ENCODE measurements around the gene EPHA4. TPM values are rescaled to one million over a fixed set of nuclear protein-coding genes. Genes with fewer than 3 reads are reported as not detected.

EPHA4 gene
- total and polyA plus RNA-seq, 4 donors: 0.43 to 2.3 (median 1.1) TPM

GRCh38 chr2:221590861-221591365, 18.8 kb upstream of the EPHA4 start:
- no peak overlapping the region for H3K27ac ChIP-seq (ENCODE audit: low read depth in 1 of 2, low read length in 2 of 2)
- DNase-seq (ENCODE audit: low spot score): no peak
- H3K36me3 ChIP-seq (ENCODE audit: control insufficient read depth in 4 of 4, insufficient read depth in 3 of 4, low read depth in 1 of 4, low read length in 3 of 4): no peaks in the 10 kb centered on the region
- WGBS: 38% methylated on average over 4 of the region's 4 CpGs
- H3K4me1 ChIP-seq (ENCODE audit: control insufficient read depth in 4 of 4, insufficient read depth in 4 of 4, low read length in 3 of 4): peaks cover 0 to 3% (median under 1%) of the 10 kb centered on the region in 4 donors
- H3K9me3 ChIP-seq (ENCODE audit: control insufficient read depth in 4 of 4, low read length in 3 of 4): no peaks in the 10 kb centered on the region
- no peak overlapping the region for H3K9ac ChIP-seq (ENCODE audit: low read depth in 1 of 2, low read length in 2 of 2)
- no peak overlapping the region for H3K4me3 ChIP-seq (ENCODE audit: low read depth in 1 of 3, low read length in 3 of 3)
- peaks cover 0 to 12% (median 0%) of the 10 kb centered on the region in 4 donors for H3K27me3 ChIP-seq (ENCODE audit: control insufficient read depth in 4 of 4, insufficient read depth in 4 of 4, low read length in 3 of 4)
- no peak for TF ChIP-seq SP1 (IDR thresholded peaks at IDR 0.05)
- TF ChIP-seq FOXA2 (IDR thresholded peaks at IDR 0.05): no peak
- TF ChIP-seq YY1 (IDR thresholded peaks at IDR 0.05): no peak
- TF ChIP-seq, protein P1, sequence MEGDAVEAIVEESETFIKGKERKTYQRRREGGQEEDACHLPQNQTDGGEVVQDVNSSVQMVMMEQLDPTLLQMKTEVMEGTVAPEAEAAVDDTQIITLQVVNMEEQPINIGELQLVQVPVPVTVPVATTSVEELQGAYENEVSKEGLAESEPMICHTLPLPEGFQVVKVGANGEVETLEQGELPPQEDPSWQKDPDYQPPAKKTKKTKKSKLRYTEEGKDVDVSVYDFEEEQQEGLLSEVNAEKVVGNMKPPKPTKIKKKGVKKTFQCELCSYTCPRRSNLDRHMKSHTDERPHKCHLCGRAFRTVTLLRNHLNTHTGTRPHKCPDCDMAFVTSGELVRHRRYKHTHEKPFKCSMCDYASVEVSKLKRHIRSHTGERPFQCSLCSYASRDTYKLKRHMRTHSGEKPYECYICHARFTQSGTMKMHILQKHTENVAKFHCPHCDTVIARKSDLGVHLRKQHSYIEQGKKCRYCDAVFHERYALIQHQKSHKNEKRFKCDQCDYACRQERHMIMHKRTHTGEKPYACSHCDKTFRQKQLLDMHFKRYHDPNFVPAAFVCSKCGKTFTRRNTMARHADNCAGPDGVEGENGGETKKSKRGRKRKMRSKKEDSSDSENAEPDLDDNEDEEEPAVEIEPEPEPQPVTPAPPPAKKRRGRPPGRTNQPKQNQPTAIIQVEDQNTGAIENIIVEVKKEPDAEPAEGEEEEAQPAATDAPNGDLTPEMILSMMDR (IDR thresholded peaks at IDR 0.05; ENCODE audit: low read depth, low read length, missing input control): no peak
- no peak for TF ChIP-seq HNF4A (conservative IDR thresholded peaks at IDR 0.05)
- TF ChIP-seq FOXA1 (IDR thresholded peaks at IDR 0.05): no peak
- TF ChIP-seq, protein P2, sequence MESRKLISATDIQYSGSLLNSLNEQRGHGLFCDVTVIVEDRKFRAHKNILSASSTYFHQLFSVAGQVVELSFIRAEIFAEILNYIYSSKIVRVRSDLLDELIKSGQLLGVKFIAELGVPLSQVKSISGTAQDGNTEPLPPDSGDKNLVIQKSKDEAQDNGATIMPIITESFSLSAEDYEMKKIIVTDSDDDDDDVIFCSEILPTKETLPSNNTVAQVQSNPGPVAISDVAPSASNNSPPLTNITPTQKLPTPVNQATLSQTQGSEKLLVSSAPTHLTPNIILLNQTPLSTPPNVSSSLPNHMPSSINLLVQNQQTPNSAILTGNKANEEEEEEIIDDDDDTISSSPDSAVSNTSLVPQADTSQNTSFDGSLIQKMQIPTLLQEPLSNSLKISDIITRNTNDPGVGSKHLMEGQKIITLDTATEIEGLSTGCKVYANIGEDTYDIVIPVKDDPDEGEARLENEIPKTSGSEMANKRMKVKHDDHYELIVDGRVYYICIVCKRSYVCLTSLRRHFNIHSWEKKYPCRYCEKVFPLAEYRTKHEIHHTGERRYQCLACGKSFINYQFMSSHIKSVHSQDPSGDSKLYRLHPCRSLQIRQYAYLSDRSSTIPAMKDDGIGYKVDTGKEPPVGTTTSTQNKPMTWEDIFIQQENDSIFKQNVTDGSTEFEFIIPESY (IDR thresholded peaks at IDR 0.05): no peak
- TF ChIP-seq NR2F2 (IDR thresholded peaks at IDR 0.05): no peak
- no peak for TF ChIP-seq EGR1 (IDR thresholded peaks at IDR 0.05; ENCODE audit: low read depth in 2 of 2)
- TF ChIP-seq, protein P3, sequence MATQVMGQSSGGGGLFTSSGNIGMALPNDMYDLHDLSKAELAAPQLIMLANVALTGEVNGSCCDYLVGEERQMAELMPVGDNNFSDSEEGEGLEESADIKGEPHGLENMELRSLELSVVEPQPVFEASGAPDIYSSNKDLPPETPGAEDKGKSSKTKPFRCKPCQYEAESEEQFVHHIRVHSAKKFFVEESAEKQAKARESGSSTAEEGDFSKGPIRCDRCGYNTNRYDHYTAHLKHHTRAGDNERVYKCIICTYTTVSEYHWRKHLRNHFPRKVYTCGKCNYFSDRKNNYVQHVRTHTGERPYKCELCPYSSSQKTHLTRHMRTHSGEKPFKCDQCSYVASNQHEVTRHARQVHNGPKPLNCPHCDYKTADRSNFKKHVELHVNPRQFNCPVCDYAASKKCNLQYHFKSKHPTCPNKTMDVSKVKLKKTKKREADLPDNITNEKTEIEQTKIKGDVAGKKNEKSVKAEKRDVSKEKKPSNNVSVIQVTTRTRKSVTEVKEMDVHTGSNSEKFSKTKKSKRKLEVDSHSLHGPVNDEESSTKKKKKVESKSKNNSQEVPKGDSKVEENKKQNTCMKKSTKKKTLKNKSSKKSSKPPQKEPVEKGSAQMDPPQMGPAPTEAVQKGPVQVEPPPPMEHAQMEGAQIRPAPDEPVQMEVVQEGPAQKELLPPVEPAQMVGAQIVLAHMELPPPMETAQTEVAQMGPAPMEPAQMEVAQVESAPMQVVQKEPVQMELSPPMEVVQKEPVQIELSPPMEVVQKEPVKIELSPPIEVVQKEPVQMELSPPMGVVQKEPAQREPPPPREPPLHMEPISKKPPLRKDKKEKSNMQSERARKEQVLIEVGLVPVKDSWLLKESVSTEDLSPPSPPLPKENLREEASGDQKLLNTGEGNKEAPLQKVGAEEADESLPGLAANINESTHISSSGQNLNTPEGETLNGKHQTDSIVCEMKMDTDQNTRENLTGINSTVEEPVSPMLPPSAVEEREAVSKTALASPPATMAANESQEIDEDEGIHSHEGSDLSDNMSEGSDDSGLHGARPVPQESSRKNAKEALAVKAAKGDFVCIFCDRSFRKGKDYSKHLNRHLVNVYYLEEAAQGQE (IDR thresholded peaks at IDR 0.05): no peak
- no peak for TF ChIP-seq MAX (IDR thresholded peaks at IDR 0.05)
- no peak for TF ChIP-seq HNF4G (IDR thresholded peaks at IDR 0.05)
- TF ChIP-seq TAF1 (conservative IDR thresholded peaks at IDR 0.05): no peak
- TF ChIP-seq JUND (IDR thresholded peaks at IDR 0.05): no peak
- TF ChIP-seq GABPA (IDR thresholded peaks at IDR 0.05 in 1 of 2, conservative IDR thresholded peaks at IDR 0.05 in 1 of 2): no peak

DNA sequence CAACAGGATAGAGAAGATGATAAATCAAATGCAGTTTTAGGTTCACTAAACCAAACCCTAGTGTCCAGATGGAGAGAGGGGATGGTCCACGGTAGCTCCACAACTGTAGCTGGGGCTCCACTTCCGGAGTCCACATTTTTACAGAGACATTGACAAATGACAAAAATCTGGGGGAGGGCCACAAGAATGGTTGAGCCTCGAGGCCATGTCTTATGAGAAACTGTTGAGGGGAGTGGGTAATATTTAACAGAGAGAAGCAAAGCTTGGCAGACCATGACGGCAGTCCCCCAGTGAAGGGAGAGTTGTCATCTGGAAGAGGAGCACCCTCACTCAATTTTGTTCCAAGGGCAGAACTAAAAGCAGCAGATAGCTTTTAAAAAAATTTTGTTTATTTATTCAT, 17.6 kb upstream of the EPHA4 start:
- Histone ChIP-seq H3K9me3 (ENCODE audit: control insufficient read depth in 4 of 4, low read length in 3 of 4) (no peaks in the 10 kb centered on the region), H3K4me3 (ENCODE audit: low read depth in 1 of 3, low read length in 3 of 3) (no peak overlapping the region), H3K9ac (ENCODE audit: low read depth in 1 of 2, low read length in 2 of 2) (no peak overlapping the region), H3K27ac (ENCODE audit: low read depth in 1 of 2, low read length in 2 of 2) (no peak overlapping the region), H3K36me3 (ENCODE audit: control insufficient read depth in 4 of 4, insufficient read depth in 3 of 4, low read depth in 1 of 4, low read length in 3 of 4) (no peaks in the 10 kb centered on the region), H3K4me1 (ENCODE audit: control insufficient read depth in 4 of 4, insufficient read depth in 4 of 4, low read length in 3 of 4) (peaks cover 0 to 3% (median under 1%) of the 10 kb centered on the region in 4 donors), H3K27me3 (ENCODE audit: control insufficient read depth in 4 of 4, insufficient read depth in 4 of 4, low read length in 3 of 4) (peaks cover 0 to 12% (median 0%) of the 10 kb centered on the region in 4 donors)
- DNase-seq (ENCODE audit: low spot score): no peak
- 64% methylated on average over 4 of the region's 4 CpGs for WGBS
- TF ChIP-seq ATF3 (IDR thresholded peaks at IDR 0.05) (no peak), GABPA (IDR thresholded peaks at IDR 0.05 in 1 of 2, conservative IDR thresholded peaks at IDR 0.05 in 1 of 2) (no peak), HNF4A (conservative IDR thresholded peaks at IDR 0.05) (no peak), JUND (IDR thresholded peaks at IDR 0.05) (no peak), SP1 (IDR thresholded peaks at IDR 0.05) (no peak), NR2F2 (IDR thresholded peaks at IDR 0.05) (no peak), FOXA2 (IDR thresholded peaks at IDR 0.05) (no peak), HNF4G (IDR thresholded peaks at IDR 0.05) (no peak)

All from liver (tissue), 9 donors.